NOMO-1 treated with dmso at 0.1 percent for 144 hours (cell line): Measurements from ENCODE around the gene GPR39.

Experiments used
- DNase-seq: peaks from one replicate; lab custom pipeline; 2025; ENCODE audit not compliant: unreplicated experiment; lab: John Stamatoyannopoulos, UW

GPR39 gene

GRCh38 chr2:132668987-132669907, 252.6 kb downstream of the GPR39 start:
- DNase-seq: no peak

DNA sequence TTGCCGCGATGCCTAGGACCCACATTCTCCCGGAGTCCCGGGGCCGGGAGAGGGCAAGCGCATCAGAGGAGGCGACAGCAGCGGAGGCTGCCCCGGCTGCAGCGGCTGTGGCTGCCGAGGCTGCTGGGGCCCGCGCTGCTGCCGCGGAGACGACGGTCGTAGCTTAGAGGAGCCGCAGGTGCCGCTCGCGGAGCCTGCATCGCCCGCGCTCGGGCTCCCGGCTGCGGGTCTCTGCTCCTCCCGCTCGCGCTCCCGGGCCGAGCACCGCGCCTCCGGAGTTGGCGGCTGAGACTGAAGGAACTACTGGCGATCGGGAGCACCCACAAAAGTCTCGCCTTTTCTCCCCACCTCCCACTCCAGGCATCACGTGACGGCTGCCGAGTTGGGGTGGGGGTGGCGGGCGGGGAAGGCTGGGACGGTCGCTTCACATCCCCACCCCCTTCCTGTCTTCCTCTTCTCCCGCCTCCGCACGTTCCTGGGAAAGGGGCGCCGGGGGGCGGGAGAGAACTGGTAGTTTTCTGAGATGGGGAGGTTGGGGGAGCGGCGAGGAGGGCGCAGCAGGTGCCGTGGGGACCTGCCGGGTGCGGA, 253.4 kb downstream of the GPR39 start, which contains the start of gene LYPD1:
Gene LYPD1, minus strand, starts transcription at position 298 of the 588 bp plus-strand sequence. Its CDS starts 273 bp downstream, at position 25.
- DNase-seq: no peak

- DNase-seq: no peak
Observed at GRCh38 chr2:132670496-132671150, 254.0 kb downstream of the GPR39 start.

- no peak for DNase-seq
Observed at GRCh38 chr2:132671151-132671835, 254.7 kb downstream of the GPR39 start.

- DNase-seq: no peak
Observed at GRCh38 chr2:132676999-132677398, 260.4 kb downstream of the GPR39 start.

GRCh38 chr2:132677661-132678060, 261.1 kb downstream of the GPR39 start:
- no peak for DNase-seq

DNA sequence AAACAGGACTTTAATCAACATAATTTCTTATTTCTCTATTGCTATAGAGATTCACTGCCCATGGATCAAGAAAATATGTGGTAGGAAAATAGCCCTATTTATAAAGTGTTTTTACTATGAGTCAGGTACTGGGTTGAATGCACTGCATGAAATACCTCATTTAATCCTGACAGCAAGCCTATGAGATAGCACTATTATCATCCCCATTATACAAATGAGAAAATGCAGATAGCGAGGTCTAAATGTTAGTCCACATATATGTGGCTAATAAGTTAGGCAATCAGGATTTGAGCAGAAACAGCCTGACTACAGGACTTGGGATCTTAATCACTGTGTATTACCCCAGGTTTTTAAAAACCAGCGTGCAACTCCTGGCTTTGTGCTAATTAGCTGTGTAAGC, 261.9 kb downstream of the GPR39 start:
- DNase-seq: no peak

DNA sequence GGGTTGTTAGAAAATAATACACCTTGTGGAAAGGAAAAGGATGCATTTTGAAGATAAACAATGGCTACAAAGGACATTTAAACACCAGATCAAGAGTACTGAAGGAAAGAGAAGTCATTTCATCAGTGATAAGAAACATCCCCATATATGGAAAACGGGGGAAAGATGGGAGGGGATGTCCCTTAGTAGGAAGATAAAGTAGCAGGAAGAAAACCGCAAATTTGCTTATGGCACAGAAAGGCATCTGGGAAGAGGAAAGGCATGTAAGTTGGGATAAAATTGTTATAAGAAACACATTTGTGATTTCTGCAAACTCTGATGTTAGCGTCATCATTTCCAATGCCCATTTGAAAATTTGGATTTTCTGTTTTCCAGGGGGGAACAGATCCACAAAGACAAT, 263.9 kb downstream of the GPR39 start:
- DNase-seq: no peak

DNA sequence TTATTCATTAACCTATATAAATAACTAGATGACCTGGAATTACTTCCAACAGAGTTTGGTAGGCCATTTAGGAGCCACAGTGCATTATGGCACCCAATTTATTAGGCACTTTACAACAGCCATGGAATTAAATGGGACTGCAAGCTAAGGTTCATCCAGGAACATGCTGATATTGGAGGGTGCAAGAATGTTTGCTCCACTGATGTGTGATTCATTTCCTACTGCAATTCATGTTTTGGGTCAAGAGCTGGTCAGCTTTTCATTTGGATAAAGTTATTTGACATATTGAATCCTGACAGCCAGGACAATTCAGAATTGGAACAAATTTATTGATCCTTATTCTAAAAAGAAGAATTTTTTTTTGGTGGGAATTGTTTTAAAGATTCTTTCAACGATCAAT, 265.2 kb downstream of the GPR39 start:
- DNase-seq: no peak

GRCh38 chr2:132690664-132691303, 274.2 kb downstream of the GPR39 start:
- DNase-seq: no peak

DNA sequence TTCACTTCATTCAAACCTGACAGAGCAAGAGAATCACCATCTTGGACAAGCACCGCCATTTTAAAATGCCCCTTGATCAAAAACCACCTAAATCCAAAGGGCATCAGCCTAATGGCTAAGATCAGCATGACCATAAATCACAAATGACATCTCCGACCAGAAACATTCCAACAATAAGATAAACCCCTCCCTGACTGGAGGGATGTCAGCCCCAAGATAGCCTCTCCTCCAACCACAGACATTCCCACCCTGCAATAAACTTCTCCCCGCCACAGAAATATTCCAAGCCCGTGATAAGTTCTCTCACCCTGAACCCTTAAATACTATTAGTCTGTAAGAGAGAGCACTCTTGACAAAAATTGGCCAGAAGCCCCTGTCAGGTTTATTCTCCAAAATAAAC, 275.0 kb downstream of the GPR39 start:
- DNase-seq: no peak

DNA sequence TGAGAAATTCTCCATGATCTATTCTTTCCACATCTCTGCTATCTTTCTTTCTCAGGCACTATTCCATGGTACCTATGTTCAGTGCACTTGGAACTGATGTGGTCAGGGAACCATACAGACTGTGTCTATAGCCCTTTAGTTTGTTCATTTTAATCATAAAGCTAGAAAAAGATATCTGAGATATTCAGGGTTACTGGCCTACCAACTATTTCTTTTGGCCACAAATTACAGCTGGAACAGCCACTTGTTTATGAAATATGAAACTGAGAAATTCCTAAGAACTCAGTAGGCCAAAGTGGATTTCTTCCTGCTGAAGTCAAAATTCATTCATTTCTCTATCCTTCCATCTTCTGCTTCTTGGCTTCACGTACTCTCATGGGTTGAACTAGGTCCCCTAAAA, 276.2 kb downstream of the GPR39 start:
- DNase-seq: no peak
